H1 (cell line): ENCODE measurements around the gene DOK1. TPM values are rescaled to one million over a fixed set of nuclear protein-coding genes. Genes with fewer than 3 reads are reported as not detected.

ENCODE experiments used
- CTCF ChIA-PET: fragments of 300-600 bp; sonication (Branson Sonifier 250); formaldehyde crosslinking; loops from one replicate; lab custom pipeline; 2021; ENCODE audit not compliant: partially characterized antibody; lab: Charles Lee
- POLR2A ChIA-PET: fragments of 300-600 bp; sonication (Branson Sonifier 250); formaldehyde crosslinking; loops from one replicate; lab custom pipeline; 2021; ENCODE audit warnings: inconsistent platforms; ENCODE audit not compliant: partially characterized antibody; lab: Charles Lee
- DNase-seq, 2 experiments: peaks; one replicate each; pipeline versions ENCODE4 v3.0.0 to v3.0.0-alpha.2; 2010 to 2022; ENCODE audit warnings: low spot score in 2 of 2, low read depth in 1 of 2, mixed read lengths in 1 of 2
- FAIRE-seq: peaks from 2 replicates; lab custom pipeline; 2011; peaks lifted over from hg19 to GRCh38; lab: Jason Lieb, UNC
- H2AFZ ChIP-seq: 2 replicates; pipeline ENCODE4 v1.8.1; 2012; ENCODE audit warnings: low read length, inconsistent platforms
- H2AK5ac ChIP-seq: 2 replicates; pipeline ENCODE4 v1.6.1; 2013; ENCODE audit warnings: low read depth, low read length
- H2BK120ac ChIP-seq: replicated peaks from 2 replicates; pipeline ENCODE3; 2013; ENCODE audit warnings: low read depth, low read length, inconsistent platforms
- H2BK12ac ChIP-seq: 2 replicates; pipeline ENCODE4 v1.6.1; 2013; ENCODE audit warnings: low read depth, low read length
- H2BK15ac ChIP-seq: 2 replicates; pipeline ENCODE4 v1.6.1; 2013; ENCODE audit warnings: low read length
- H2BK20ac ChIP-seq: 2 replicates; pipeline ENCODE4 v1.6.1; 2013; ENCODE audit warnings: low read length
- H2BK5ac ChIP-seq: 2 replicates; pipeline ENCODE4 v1.6.1; 2013; ENCODE audit warnings: low read depth, low read length
- H3K14ac ChIP-seq: 2 replicates; pipeline ENCODE4 v1.6.1; 2013; ENCODE audit warnings: inconsistent platforms; ENCODE audit not compliant: insufficient read length
- H3K18ac ChIP-seq: 2 replicates; pipeline ENCODE4 v1.6.1; 2013; ENCODE audit warnings: low read length; ENCODE audit errors: extremely low read depth
- H3K23ac ChIP-seq: 2 replicates; pipeline ENCODE4 v1.6.1; 2013; ENCODE audit warnings: inconsistent platforms; ENCODE audit not compliant: insufficient read length
- H3K23me2 ChIP-seq: 2 replicates; pipeline ENCODE4 v1.6.1; 2013; ENCODE audit warnings: low read depth, low read length
- H3K27ac ChIP-seq: 2 replicates; pipeline ENCODE4 v1.6.1; 2011; ENCODE audit warnings: low read depth, low read length, inconsistent platforms
- H3K27me3 ChIP-seq, 4 experiments: replicated peaks in 1 of 4; 1 replicate in 1 of 4; 2 replicates in 3 of 4; pipeline versions ENCODE4 v1.6.1 to v1.8.1; 2011 to 2013; ENCODE audit warnings: low read length in 3 of 4, mild to moderate bottlenecking in 3 of 4, inconsistent platforms in 2 of 4, mixed read lengths in 2 of 4, moderate library complexity in 1 of 4; ENCODE audit not compliant: control insufficient read depth in 3 of 4, insufficient read depth in 3 of 4; ENCODE audit errors: extremely low read depth in 1 of 4
- H3K36me3 ChIP-seq, 4 experiments: 2 replicates each; pipeline versions ENCODE4 v1.6.1 to v1.8.1; 2011 to 2013; ENCODE audit warnings: mild to moderate bottlenecking in 4 of 4, low read length in 3 of 4, moderate library complexity in 2 of 4, control low read depth in 1 of 4, inconsistent platforms in 1 of 4; ENCODE audit not compliant: insufficient read depth in 4 of 4, control insufficient read depth in 2 of 4
- H3K4ac ChIP-seq: replicated peaks from 2 replicates; pipeline ENCODE3; 2013; ENCODE audit warnings: low read length, low read depth, mixed read lengths, inconsistent platforms; ENCODE audit not compliant: insufficient read length
- H3K4me1 ChIP-seq, 4 experiments: replicated peaks in 1 of 4; 1 replicate in 1 of 4; 2 replicates in 3 of 4; pipeline versions ENCODE4 v1.6.1 to v1.8.1; 2011 to 2013; ENCODE audit warnings: low read length in 3 of 4, inconsistent platforms in 2 of 4, mixed read lengths in 1 of 4; ENCODE audit not compliant: insufficient read depth in 4 of 4, control insufficient read depth in 3 of 4
- H3K4me2 ChIP-seq, 2 experiments: 2 replicates each; pipeline versions ENCODE4 v1.6.1 to v1.8.1; 2011 to 2013; ENCODE audit warnings: low read depth in 2 of 2, low read length in 2 of 2, control low read depth in 1 of 2, inconsistent platforms in 1 of 2, mild to moderate bottlenecking in 1 of 2; ENCODE audit not compliant: insufficient read depth in 1 of 2
- H3K4me3 ChIP-seq, 4 experiments: fragments of 200-600, 300-600 bp in 1 of 4; sonication (generic), shearing (Covaris generic), sonication (Bioruptor Twin) in 1 of 4; 2 replicates each; pipeline versions ENCODE4 v1.5.1 to v1.8.1; 2011 to 2016; ENCODE audit warnings: low read length in 4 of 4, low read depth in 3 of 4, control low read depth in 2 of 4, inconsistent platforms in 2 of 4, mild to moderate bottlenecking in 2 of 4, mixed read lengths in 1 of 4, moderate library complexity in 1 of 4; ENCODE audit not compliant: insufficient read depth in 2 of 4; ENCODE audit errors: extremely low read depth in 1 of 4
- H3K56ac ChIP-seq: replicated peaks from 2 replicates; pipeline ENCODE3; 2013; ENCODE audit warnings: low read depth, mild to moderate bottlenecking, mixed read lengths, low read length, inconsistent platforms; ENCODE audit not compliant: insufficient read length
- H3K79me1 ChIP-seq: 2 replicates; pipeline ENCODE4 v1.6.1; 2013; ENCODE audit warnings: low read depth, low read length, control low read depth
- H3K79me2 ChIP-seq, 2 experiments: 2 replicates each; pipeline versions ENCODE4 v1.6.1 to v1.8.1; 2012 to 2013; ENCODE audit warnings: low read length in 2 of 2, mild to moderate bottlenecking in 2 of 2, inconsistent platforms in 1 of 2; ENCODE audit not compliant: insufficient read depth in 2 of 2, control insufficient read depth in 1 of 2
- H3K9ac ChIP-seq, 4 experiments: replicated peaks in 1 of 4; 1 replicate in 1 of 4; 2 replicates in 3 of 4; pipeline versions ENCODE4 v1.6.1 to v1.8.1; 2011 to 2013; ENCODE audit warnings: low read depth in 3 of 4, low read length in 3 of 4, control low read depth in 2 of 4, mild to moderate bottlenecking in 2 of 4, moderate library complexity in 2 of 4, inconsistent platforms in 1 of 4; ENCODE audit errors: extremely low read depth in 1 of 4
- H3K9me3 ChIP-seq, 2 experiments: 2 replicates each; pipeline versions ENCODE4 v1.6.1 to v1.8.1; 2012 to 2013; ENCODE audit warnings: mild to moderate bottlenecking in 2 of 2, moderate library complexity in 2 of 2, control low read depth in 1 of 2, inconsistent platforms in 1 of 2, low read depth in 1 of 2, low read length in 1 of 2, mixed read lengths in 1 of 2; ENCODE audit not compliant: insufficient read depth in 2 of 2
- H4K20me1 ChIP-seq, 2 experiments: replicated peaks in 1 of 2; 2 replicates each; pipeline versions ENCODE3 to v1.8.1; 2011 to 2013; ENCODE audit warnings: inconsistent platforms in 2 of 2, low read length in 2 of 2, mild to moderate bottlenecking in 1 of 2; ENCODE audit not compliant: insufficient read depth in 2 of 2, control insufficient read depth in 1 of 2
- H4K5ac ChIP-seq: 2 replicates; pipeline ENCODE4 v1.6.1; 2013; ENCODE audit warnings: low read length, low read depth, mixed read lengths, inconsistent platforms; ENCODE audit not compliant: insufficient read length
- H4K8ac ChIP-seq: 2 replicates; pipeline ENCODE4 v1.8.0; 2013; ENCODE audit warnings: mild to moderate bottlenecking, moderate library complexity, low read length, inconsistent platforms; ENCODE audit not compliant: insufficient read depth; ENCODE audit errors: extremely low read depth
- H4K91ac ChIP-seq: replicated peaks from 2 replicates; pipeline ENCODE3; 2013; ENCODE audit warnings: low read length, mixed read lengths, inconsistent platforms; ENCODE audit not compliant: insufficient read length
- CBX5 ChIP-seq: fragments of 300-800, 300-1000 bp; sonication (generic); IDR thresholded peaks from 2 replicates; pipeline ENCODE4 v1.7.1; 2016; ENCODE audit warnings: antibody characterized with exemption, low read length, low read depth
- CHD2 ChIP-seq: IDR thresholded peaks from 2 replicates; pipeline ENCODE4 v1.6.1; 2012; ENCODE audit warnings: low read length, improper control_type of control experiment
- EGR1 ChIP-seq: IDR thresholded peaks from 2 replicates; pipeline ENCODE4 v1.6.1; 2011; ENCODE audit warnings: low read depth, low read length, borderline replicate concordance
- EZH2 ChIP-seq: fragments of 200-600 bp; sonication (generic); IDR thresholded peaks from 2 replicates; pipeline ENCODE4 v1.7.1; 2012; ENCODE audit warnings: low read depth, mild to moderate bottlenecking, moderate library complexity, low read length, inconsistent platforms; ENCODE audit not compliant: severe bottlenecking
- RXRA ChIP-seq: IDR thresholded peaks from 2 replicates; pipeline ENCODE4 v1.6.1; 2011; ENCODE audit warnings: low read depth, mild to moderate bottlenecking, low read length, moderate library complexity; ENCODE audit not compliant: insufficient read depth
- SIN3A ChIP-seq, 2 experiments: IDR thresholded peaks in 1 of 2; conservative IDR thresholded peaks in 1 of 2; 2 replicates each; pipeline ENCODE4 v1.6.1; 2011 to 2012; ENCODE audit warnings: low read length in 2 of 2, improper control_type of control experiment in 1 of 2, low read depth in 1 of 2, mild to moderate bottlenecking in 1 of 2
- SP4 ChIP-seq: IDR thresholded peaks from 2 replicates; pipeline ENCODE4 v1.6.1; 2012; ENCODE audit warnings: low read length, inconsistent platforms
- TAF1 ChIP-seq: IDR thresholded peaks from 2 replicates; pipeline ENCODE4 v1.6.1; 2011; ENCODE audit warnings: mild to moderate bottlenecking, low read depth, low read length
- ZNF274 ChIP-seq: IDR thresholded peaks from 2 replicates; pipeline ENCODE4 v1.7.0; 2012; ENCODE audit warnings: low read length, borderline replicate concordance; ENCODE audit errors: extremely low read depth
- WGBS, 2 experiments: shearing (Covaris generic) in 1 of 2; methylation state at CpG; one replicate each; pipeline versions ENCODE4 v1.1.6 to v1.1.7; 2013 to 2015; ENCODE audit warnings: low lambda C conversion rate in 2 of 2, mixed read lengths in 2 of 2, inconsistent platforms in 1 of 2, low coverage in 1 of 2, missing lambda C conversion rate in 1 of 2; ENCODE audit not compliant: insufficient replicate concordance in 2 of 2, insufficient coverage in 1 of 2, insufficient read length in 1 of 2; ENCODE audit errors: extremely low coverage in 1 of 2, missing lambda C conversion rate in 1 of 2; 5-methylcytosine and 5-hydroxymethylcytosine counted together
- polyA plus RNA-seq, 7 experiments: library from polyadenylated mRNA; depleted of rRNA in 3 of 7; stranded (reverse) in 5 of 7; unstranded in 2 of 7; fragments of >200 nt in 5 of 7; fragments of 200-250 nt in 2 of 7; gene quantifications; 1 replicate in 5 of 7; 2 replicates in 1 of 7; 4 replicates in 1 of 7; pipeline versions ENCODE4 v1.2.1 to v1.2.3, GENCODE V29; 2011 to 2013; ENCODE audit warnings: missing spikeins in 2 of 7, mixed read lengths in 2 of 7
- total RNA-seq: library from RNA; stranded (reverse); fragmentation: NEBNext Ultra II Directional; extraction: Animal tissue kit (Norgen Biotek cat#: 25700); gene quantifications from 2 replicates; pipeline ENCODE4 v1.2.1, GENCODE V29; 2021

Gene DOK1
- total and polyA plus RNA-seq, 2 of the 8 experiments (the other 6 are each of a cell fraction or from before 2014, with no cell fraction given): 11.0 to 14.3 TPM

- peaks cover 0 to 6% of the 10 kb centered on the region in 2 experiments for H4K20me1 ChIP-seq
- peaks cover 0 to 9% (median 4%) of the 10 kb centered on the region in 4 experiments; a peak in 6 of 8 replicates for H3K36me3 ChIP-seq
- H3K23ac ChIP-seq: no peak overlapping the region
- no peak overlapping the region for H3K27ac ChIP-seq
- H2BK120ac ChIP-seq: no peak overlapping the region
- no peak overlapping the region for H2AFZ ChIP-seq
- CTCF ChIA-PET: interaction anchor here (1.0 to 3.5 kb wide), 9 partner anchors 8 to 82 kb away, joined by 3 to 20 read pairs (median 6); partner anchors contain the start of genes DQX1, LOXL3 and TLX2
- no peak overlapping the region for H2BK15ac ChIP-seq
- H3K4ac ChIP-seq: no peak overlapping the region
- H4K5ac ChIP-seq: no peak overlapping the region
- no peak overlapping the region for H4K91ac ChIP-seq
- FAIRE-seq (no peak), DNase-seq (no peak)
- H4K8ac ChIP-seq: no peak overlapping the region
- no peak overlapping the region for H3K4me3 ChIP-seq
- H3K18ac ChIP-seq: no peak overlapping the region
- peaks cover 0 to 3% of the 10 kb centered on the region in 2 experiments; a peak in 1 of 4 replicates for H3K79me2 ChIP-seq
- peaks cover 7 to 37% (median 30%) of the 10 kb centered on the region in 4 experiments for H3K4me1 ChIP-seq
- POLR2A ChIA-PET: interaction anchor here (1.2 to 3.9 kb wide), 5 partner anchors 10 to 69 kb away, joined by 4 to 17 read pairs (median 11); partner anchors contain the start of genes DQX1 and WBP1
- peaks cover 26% of the 10 kb centered on the region for H3K23me2 ChIP-seq
- 93% methylated on average over 14 of the region's 14 CpGs; no CpG with 5 or more reads in 1 of the 2 experiments for WGBS, 2 experiments
- no peaks in the 10 kb centered on the region for H3K9me3 ChIP-seq
- H3K14ac ChIP-seq: no peak overlapping the region
- no peak overlapping the region for H3K56ac ChIP-seq
- no peak overlapping the region; a peak in 1 of 4 replicates for H3K4me2 ChIP-seq
- H3K79me1 ChIP-seq: no peaks in the 10 kb centered on the region
- H2BK20ac ChIP-seq: no peak overlapping the region
- no peak overlapping the region for H2BK5ac ChIP-seq
- no peak overlapping the region for H2AK5ac ChIP-seq
- no peak overlapping the region for H2BK12ac ChIP-seq
- no peak overlapping the region for H3K9ac ChIP-seq
- peaks cover 51 to 80% (median 76%) of the 10 kb centered on the region in 4 experiments for H3K27me3 ChIP-seq
- no peak for TF ChIP-seq SIN3A (conservative IDR thresholded peaks at IDR 0.05 in 1 of 2, IDR thresholded peaks at IDR 0.05 in 1 of 2; ENCODE audit: low read depth in 1 of 2, low read length in 2 of 2)
- no peak for TF ChIP-seq ZNF274
- no peak for TF ChIP-seq CBX5
- TF ChIP-seq RXRA: no peak
- no peak for TF ChIP-seq SP4
- no peak for TF ChIP-seq TAF1
- TF ChIP-seq EZH2: no peak
- TF ChIP-seq EGR1: no peak
- TF ChIP-seq CHD2: no peak
Observed at GRCh38 chr2:74505448-74506246, 48.9 kb upstream of the DOK1 start.
